Fibroblast of lung (primary cell): ENCODE results near the gene GABRB2.

Experiments
- CTCF ChIP-seq, 2 donors: IDR thresholded peaks in 1 of 2; conservative IDR thresholded peaks in 1 of 2; 1 replicate in 1 of 2; 2 replicates in 1 of 2; pipeline ENCODE4 v1.5.1; 2011 to 2012; ENCODE audit warnings: low read length in 2 of 2, control low read depth in 1 of 2, inconsistent platforms in 1 of 2, low read depth in 1 of 2, mild to moderate bottlenecking in 1 of 2
- EZH2 ChIP-seq: IDR thresholded peaks from 2 replicates; pipeline ENCODE4 v1.5.1; 2012; ENCODE audit warnings: low read length, control low read depth, mild to moderate bottlenecking; ENCODE audit errors: missing control alignments

- no peak for TF ChIP-seq CTCF (conservative IDR thresholded peaks at IDR 0.05 in 1 of 2, IDR thresholded peaks at IDR 0.05 in 1 of 2; ENCODE audit: low read depth in 1 of 2, low read length in 2 of 2)
- no peak for TF ChIP-seq EZH2
Observed at GRCh38 chr5:161545344-161546094, 1.0 kb downstream of the GABRB2 start.
